NCI-H1436 (cell line): Measurements from ENCODE around the gene FOXP3.
"Not testable (repeated sequence)": the region's sequence is repeated elsewhere in the genome, so short reads cannot be mapped to it uniquely, and the experiment has no call there.

ENCODE experiments used
- DNase-seq: peaks from one replicate; lab custom pipeline; 2025; lab: John Stamatoyannopoulos, UW

Gene FOXP3, protein sequence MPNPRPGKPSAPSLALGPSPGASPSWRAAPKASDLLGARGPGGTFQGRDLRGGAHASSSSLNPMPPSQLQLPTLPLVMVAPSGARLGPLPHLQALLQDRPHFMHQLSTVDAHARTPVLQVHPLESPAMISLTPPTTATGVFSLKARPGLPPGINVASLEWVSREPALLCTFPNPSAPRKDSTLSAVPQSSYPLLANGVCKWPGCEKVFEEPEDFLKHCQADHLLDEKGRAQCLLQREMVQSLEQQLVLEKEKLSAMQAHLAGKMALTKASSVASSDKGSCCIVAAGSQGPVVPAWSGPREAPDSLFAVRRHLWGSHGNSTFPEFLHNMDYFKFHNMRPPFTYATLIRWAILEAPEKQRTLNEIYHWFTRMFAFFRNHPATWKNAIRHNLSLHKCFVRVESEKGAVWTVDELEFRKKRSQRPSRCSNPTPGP

DNA sequence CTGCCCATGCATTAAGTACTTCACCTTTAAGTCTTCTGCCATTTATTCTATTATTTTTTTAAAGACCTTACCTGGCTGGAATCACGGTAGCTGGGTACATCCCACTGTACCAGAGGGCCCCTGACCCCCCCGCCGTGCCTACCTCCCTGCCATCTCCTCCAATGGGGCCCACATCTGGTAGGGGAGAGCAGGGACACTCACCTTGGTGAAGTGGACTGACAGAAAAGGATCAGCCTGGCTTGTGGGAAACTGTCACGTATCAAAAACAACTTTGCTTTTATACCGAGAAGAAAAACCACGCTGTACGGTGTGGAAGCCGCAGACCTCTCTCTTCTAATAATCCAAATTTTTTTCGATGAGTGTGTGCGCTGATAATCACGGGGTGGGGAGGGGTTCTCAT, at the start of gene FOXP3:
Gene FOXP3, minus strand, starts transcription at position 251 of the 400 bp plus-strand sequence. CDS start 6,205 bp downstream, outside the sequence.
- no peak for DNase-seq

- no peak for DNase-seq
Observed at GRCh38 chrX:49312176-49312575, 47.7 kb upstream of the FOXP3 start.

DNA sequence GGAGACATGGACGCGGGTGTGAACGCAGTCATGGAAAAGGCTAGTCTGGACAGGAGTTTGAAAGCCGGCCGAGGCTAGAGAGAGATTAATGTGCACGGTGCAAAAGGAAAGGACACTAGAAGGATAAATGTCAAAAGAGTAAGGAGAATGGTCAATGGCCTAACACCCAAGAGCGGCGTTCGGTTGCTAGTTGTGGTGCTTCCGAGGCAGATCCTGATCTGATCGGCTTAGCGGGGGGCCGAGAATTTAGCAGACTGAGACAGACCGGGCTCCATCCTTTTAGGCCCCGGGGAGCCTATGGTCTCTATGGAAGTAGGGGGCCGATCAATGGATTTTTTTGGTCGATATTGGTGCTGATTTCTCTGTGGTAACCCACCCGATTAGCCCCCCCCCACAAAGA, 45.9 kb upstream of the FOXP3 start:
- no peak for DNase-seq

- no peak for DNase-seq
Observed at GRCh38 chrX:49309401-49309981, 45.0 kb upstream of the FOXP3 start.

GRCh38 chrX:49308604-49309269, 44.2 kb upstream of the FOXP3 start:
- no peak for DNase-seq

- DNase-seq, result not testable (repeated sequence)
Observed at GRCh38 chrX:49307775-49308174, 43.3 kb upstream of the FOXP3 start.

- DNase-seq, result no peak
Observed at GRCh38 chrX:49303346-49303745, 38.8 kb upstream of the FOXP3 start, which contains the start of gene GAGE10. TSS of gene GAGE10 (plus strand) at chrX:49303646. CDS start at chrX:49304860, 1,214 bp downstream.

DNA sequence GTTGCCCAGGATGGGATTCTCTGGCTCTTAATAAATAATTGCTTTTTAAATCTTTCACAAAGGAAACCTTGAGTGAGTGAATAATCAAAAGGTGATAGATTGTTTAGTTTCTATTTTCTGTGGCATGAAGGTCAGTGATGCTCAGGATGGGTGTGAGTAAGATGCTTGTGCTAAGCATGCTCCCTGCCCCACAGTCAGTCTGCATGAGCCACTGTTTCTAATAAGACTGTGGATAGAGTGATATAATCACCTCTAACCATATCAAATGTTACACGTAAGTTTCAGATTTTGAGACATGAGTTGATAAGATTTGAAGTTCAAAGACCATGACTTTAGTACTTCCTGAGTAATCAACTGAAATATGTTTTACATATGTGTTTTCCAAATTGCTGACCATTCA, 36.2 kb upstream of the FOXP3 start:
- no peak for DNase-seq

DNA sequence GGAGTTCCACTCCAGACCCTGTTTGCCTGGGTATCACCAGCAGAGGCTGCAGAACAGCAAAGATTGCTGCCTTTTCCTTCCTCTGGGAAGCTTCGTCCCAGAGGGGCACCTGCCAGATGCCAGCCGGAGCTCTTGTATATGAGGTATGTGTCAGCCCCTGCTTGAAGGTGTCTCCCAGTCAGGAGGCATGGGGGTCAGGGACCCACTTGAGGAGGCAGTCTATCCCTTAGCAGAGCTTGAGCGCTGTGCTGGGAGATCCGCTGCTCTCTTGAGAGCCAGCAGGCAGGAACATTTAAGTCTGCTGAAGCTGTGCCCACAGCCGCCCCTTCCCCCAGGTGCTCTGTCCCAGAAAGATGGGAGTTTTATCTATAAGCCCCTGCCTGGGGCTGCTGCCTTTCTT, 34.8 kb upstream of the FOXP3 start:
- not testable (repeated sequence) for DNase-seq

DNA sequence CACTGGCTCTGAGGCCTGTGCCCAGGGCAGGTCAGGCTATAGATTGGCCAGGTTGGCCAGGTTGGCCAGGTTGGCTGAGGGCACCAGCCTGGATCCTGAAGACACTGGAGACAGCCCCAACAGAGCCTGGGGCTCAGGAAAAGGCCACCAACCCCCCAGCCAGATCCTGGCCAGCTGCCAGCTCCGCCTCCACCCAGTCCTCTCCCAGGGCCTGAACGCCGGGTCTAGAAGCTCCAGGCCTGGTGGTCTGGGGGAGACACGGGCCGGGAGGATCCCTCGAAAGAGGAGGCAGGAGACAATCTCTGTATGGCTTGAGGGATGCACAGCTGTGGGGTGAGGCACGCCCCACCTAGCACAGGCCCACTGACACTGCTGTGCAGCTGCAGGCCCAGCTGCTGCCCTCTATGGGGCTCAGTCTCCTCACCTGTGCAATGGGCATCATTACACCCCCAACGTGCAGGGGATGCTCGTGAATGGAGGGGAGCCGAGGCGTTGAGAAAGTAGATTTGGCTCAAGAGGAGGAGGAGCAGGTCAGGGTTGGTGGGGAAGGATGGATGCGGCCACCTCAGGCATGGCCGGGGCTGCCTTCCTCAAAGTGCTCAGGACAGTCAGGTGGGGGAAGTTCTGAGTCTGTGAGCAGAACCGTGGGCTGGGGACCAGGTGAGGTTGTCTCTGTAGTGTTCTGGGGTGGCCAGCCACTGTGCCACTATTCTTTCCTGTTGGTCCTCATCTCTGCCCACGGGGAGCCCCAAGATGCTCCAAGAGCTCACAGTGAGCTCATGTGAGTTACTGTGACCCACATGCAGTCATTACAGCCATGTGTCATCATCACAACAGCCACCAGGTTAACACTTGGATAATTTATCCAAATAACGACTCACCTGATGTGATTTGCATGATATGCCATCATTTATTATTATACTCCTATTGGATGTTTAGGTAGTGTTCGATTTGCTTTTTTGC, 28.2 kb upstream of the FOXP3 start:
- no peak for DNase-seq

DNA sequence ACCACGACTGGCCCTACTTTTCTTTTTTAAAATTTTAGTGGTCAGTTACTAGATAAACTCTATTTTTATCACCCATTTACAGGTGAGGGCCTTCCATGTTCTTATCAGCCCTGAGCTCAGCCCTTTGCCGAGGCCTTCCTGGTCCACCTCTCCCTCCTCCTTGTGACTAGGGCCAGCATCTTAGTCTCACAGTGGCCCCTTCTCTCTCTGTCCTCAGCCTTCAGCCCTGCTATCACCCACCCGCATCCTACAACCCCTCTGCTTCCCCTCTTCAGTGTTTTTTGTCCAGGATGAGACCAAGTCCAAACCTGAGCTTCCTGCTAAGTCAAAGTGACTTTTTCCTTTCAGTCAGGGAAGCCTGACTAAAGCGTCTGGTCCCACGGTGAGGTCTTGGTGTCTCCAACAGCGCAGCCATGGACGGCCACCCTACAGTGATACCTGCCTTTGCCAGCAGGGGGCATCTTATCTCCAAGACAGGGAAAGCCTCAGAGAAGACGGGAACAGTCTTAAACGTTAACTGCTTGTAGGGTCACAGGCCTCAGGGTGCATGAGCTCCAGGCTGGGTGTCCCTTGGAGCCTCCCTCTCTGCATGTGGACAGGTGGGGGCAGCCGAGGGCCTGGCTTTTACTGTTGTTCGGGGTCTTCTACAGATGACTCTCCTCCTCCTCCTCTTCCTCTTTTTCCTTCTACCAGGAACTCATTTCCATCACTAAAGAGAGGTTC, 27.3 kb upstream of the FOXP3 start:
- no peak for DNase-seq

GRCh38 chrX:49290215-49290614, 25.7 kb upstream of the FOXP3 start:
- no peak for DNase-seq

- DNase-seq, result no peak
Observed at GRCh38 chrX:49287665-49288064, 23.2 kb upstream of the FOXP3 start.

- DNase-seq, result no peak
Observed at GRCh38 chrX:49286581-49286980, 22.1 kb upstream of the FOXP3 start.

DNA sequence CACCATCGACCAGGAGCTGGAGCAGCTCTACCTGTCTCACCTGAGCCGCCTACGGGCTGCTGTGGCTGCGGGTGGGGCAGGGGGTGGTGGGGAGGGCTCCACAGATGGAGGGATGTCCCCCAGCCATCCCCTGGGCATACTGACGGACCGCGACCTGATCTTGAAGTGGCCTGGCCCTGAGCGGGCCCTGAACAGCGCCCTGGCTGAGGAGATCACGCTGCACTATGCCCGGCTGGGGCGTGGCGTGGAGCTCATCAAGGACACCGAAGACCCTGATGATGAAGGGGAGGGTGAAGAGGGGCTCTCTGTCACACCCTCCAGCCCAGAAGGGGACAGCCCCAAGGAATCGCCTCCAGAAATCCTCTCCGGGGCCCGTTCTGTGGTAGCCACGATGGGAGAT, 21.6 kb upstream of the FOXP3 start:
- no peak for DNase-seq

GRCh38 chrX:49284212-49284611, 19.7 kb upstream of the FOXP3 start:
- no peak for DNase-seq

DNA sequence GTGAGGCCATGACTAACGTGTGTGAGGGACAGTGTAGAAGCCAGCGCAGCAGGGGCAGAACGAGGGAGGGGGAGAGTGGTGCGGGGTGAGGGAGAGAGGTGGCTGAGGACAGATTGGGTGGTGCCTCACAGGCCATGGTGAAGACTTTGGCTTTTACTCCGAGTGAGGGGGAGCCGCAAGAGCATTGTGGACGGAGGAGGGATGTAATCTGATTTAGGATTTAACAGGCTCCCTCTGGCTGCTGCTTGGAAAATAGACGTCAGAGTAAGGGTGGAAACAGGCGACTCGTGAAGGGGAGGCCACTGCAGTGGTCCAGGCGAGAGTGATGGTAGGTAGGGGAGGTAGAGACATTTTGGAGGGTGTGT, 18.1 kb upstream of the FOXP3 start:
- no peak for DNase-seq

DNA sequence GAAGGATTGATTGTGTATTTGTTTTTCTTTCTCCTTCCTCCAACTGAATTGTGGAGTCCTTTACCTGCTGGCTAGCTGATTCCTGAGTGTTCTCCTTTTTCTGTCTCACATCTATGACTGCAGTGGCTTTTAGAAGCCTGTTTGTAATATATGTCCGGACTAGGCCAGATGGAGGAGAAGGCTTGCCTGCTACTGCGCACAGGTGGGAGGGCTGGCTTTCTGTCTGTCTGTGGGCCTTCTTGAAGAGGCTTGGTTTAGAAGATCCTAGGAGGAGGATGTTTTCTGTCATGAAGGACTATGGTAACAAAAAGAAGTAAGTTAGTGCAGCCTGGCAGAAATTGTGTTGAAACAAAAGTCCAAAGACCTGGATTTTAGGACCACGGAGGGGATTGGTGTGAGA, 13.6 kb upstream of the FOXP3 start:
- no peak for DNase-seq

DNA sequence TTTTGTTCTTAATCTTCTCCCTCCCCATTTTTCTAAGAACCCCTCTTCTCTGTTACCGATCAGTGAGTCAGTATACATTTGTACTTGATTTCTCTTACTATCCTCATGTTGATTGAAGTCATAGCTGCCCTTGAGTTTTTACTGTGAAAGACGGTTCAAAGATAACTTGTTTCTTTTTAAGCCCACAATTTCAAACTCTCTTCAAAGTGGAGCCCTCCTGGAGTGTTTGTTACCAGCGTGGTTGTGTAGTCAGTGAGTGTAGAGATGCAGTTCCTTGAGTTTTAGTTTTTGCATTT, 13.0 kb upstream of the FOXP3 start:
- DNase-seq, result no peak

- DNase-seq, result no peak
Observed at GRCh38 chrX:49276671-49277534, 12.4 kb upstream of the FOXP3 start.
